Stomach (tissue), 9 donors: Measurements from ENCODE around the gene BCAP31. TPM values are rescaled to one million over a fixed set of nuclear protein-coding genes. Genes with fewer than 3 reads are reported as not detected.
"Not testable (repeated sequence)": the region's sequence is repeated elsewhere in the genome, so short reads cannot be mapped to it uniquely, and the experiment has no call there.

ENCODE experiments used
- DNase-seq, 2 donors: peaks; one replicate each; pipeline versions ENCODE4 v3.0.0 to v3.0.0-alpha.2; 2013 to 2019
- H3K27ac ChIP-seq, 5 donors: fragments of 200-600 bp in 4 of 5; sonication (generic) in 4 of 5; one replicate each; pipeline ENCODE4 v1.5.1; 2013 to 2019; ENCODE audit warnings: mild to moderate bottlenecking in 1 of 5, moderate library complexity in 1 of 5
- H3K27me3 ChIP-seq, 3 donors: fragments of 200-600 bp; sonication (generic); one replicate each; pipeline ENCODE4 v1.5.1; 2017 to 2019; ENCODE audit warnings: mixed run types in 1 of 3
- H3K36me3 ChIP-seq, 4 donors: fragments of 200-600 bp; sonication (generic); 1 replicate in 3 of 4; 2 replicates in 1 of 4; pipeline ENCODE4 v1.5.1; 2016 to 2019
- H3K4me1 ChIP-seq, 4 donors: fragments of 200-600 bp; sonication (generic); one replicate each; pipeline ENCODE4 v1.5.1; 2016 to 2019
- H3K4me3 ChIP-seq, 4 donors: fragments of 200-600 bp; sonication (generic) in 3 of 4; one replicate each; pipeline ENCODE4 v1.5.1; 2016 to 2019; ENCODE audit warnings: mild to moderate bottlenecking in 1 of 4
- H3K9me3 ChIP-seq, 4 donors: fragments of 200-600 bp; sonication (generic); one replicate each; pipeline ENCODE4 v1.5.1; 2016 to 2019
- CTCF ChIP-seq, 7 experiments: fragments of 450-650 bp in 4 of 7; fragments of 200-600 bp in 3 of 7; sonication (generic) in 3 of 7; IDR thresholded peaks; one replicate each; pipeline ENCODE4 v1.5.1; 2016 to 2019; ENCODE audit warnings: antibody characterized with exemption in 7 of 7, control low read depth in 2 of 7, mild to moderate bottlenecking in 1 of 7
- EP300 ChIP-seq: sonication (generic); formaldehyde crosslinking; IDR thresholded peaks from one replicate; pipeline ENCODE4 v1.6.1; 2017; ENCODE audit warnings: antibody characterized with exemption
- POLR2A ChIP-seq, 4 donors: fragments of 450-650 bp; IDR thresholded peaks; one replicate each; pipeline ENCODE4 v1.6.1; 2016; ENCODE audit warnings: antibody characterized with exemption in 4 of 4, control low read depth in 2 of 4, mild to moderate bottlenecking in 1 of 4, moderate library complexity in 1 of 4
- POLR2AphosphoS5 ChIP-seq, 3 donors: sonication (generic); formaldehyde crosslinking; IDR thresholded peaks; one replicate each; pipeline ENCODE4 v1.6.1; 2016; ENCODE audit warnings: antibody characterized with exemption in 3 of 3
- WGBS, 5 donors: extraction: QIAGEN DNeasy Blood & Tissue Kit in 3 of 5; methylation state at CpG; one replicate each; pipeline versions ENCODE4 v1.1.5 to v1.1.7; 2013 to 2018; 5-methylcytosine and 5-hydroxymethylcytosine counted together
- intact Hi-C: fragments of 100-400 bp; cut with DNase I; formaldehyde crosslinking; loops from one replicate; pipeline ENCODE4 v1.15.1; 2023; ENCODE audit warnings: low total_unique reads
- polyA plus RNA-seq, 3 donors: library from polyadenylated mRNA; stranded (reverse); fragments of 200-250 nt; gene quantifications; one replicate each; pipeline ENCODE4 v1.2.3, GENCODE V29; 2013
- total RNA-seq, 5 donors: library from RNA; depleted of rRNA; stranded (reverse); fragments of >200 nt; gene quantifications; one replicate each; pipeline versions ENCODE4 v1.1.0 to v1.2.3, GENCODE V29; 2014 to 2016
- donor health status: healthy with polysubstance abuse.
- donor health status: Bipolar disorder and iron deficiency.
- donor health status: healthy.

BCAP31 gene
- total and polyA plus RNA-seq, 8 donors = 0.58 to 156 (median 82.0) TPM

DNA sequence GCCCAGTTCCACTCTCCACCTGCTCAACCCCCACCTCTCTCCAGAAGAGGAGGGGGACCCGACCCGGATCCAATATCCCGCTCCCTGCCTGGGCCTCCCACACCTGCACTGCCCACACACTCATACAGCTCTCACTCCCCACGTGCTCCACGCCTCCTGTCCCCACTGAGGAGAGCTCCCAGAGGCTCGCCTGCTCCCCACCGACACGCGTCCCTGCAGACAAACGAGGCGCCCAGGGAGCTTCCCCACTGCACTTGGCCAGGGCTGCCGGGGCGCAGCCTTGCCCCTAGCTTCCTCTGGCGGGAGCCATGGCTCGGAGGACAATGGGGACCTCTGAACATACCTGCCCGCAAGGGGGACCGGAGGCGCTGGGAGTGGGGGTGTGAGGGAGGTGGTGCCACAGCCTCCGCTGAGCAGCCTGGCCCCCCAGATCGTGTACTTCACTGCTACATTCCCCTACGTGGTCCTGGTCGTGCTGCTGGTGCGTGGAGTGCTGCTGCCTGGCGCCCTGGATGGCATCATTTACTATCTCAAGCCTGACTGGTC, 31.5 kb downstream of the BCAP31 start:
- H3K27me3 ChIP-seq = no peaks in the 10 kb centered on the region
- TF ChIP-seq POLR2A (IDR thresholded peaks at IDR 0.05) (no peak), CTCF (IDR thresholded peaks at IDR 0.05) (no peak), EP300 (no peak), POLR2AphosphoS5 (IDR thresholded peaks at IDR 0.05) (no peak)
- no peak overlapping the region for H3K4me3 ChIP-seq
- intact Hi-C loops = no loop called here
- H3K36me3 ChIP-seq = peaks cover 0 to 36% (median 25%) of the 10 kb centered on the region in 4 donors
- H3K9me3 ChIP-seq = no peaks in the 10 kb centered on the region
- whole genome bisulfite sequencing, 5 donors = 50 to 76% (median 59%) methylated on average over 14 to 24 of the region's 24 CpGs; no CpG with 5 or more reads in 1 of the 5 donors
- H3K4me1 ChIP-seq = peaks cover 0 to 21% (median 12%) of the 10 kb centered on the region in 4 donors
- no peak overlapping the region for H3K27ac ChIP-seq
- DNase-seq = no peak

- Histone ChIP-seq H3K9me3 (no peaks in the 10 kb centered on the region), H3K36me3 (peaks cover 0 to 30% (median 18%) of the 10 kb centered on the region in 4 donors), H3K27me3 (no peaks in the 10 kb centered on the region), H3K4me1 (peaks cover 0 to 26% (median 18%) of the 10 kb centered on the region in 4 donors), H3K4me3 (no peak overlapping the region), H3K27ac (no peak overlapping the region)
- intact Hi-C loops = no loop called here
- WGBS, 5 donors = 46 to 83% (median 67%) methylated on average over 2 to 4 of the region's 4 CpGs
- no peak for DNase-seq
- TF ChIP-seq POLR2A (IDR thresholded peaks at IDR 0.05) (no peak), POLR2AphosphoS5 (IDR thresholded peaks at IDR 0.05) (no peak), CTCF (IDR thresholded peaks at IDR 0.05) (no peak), EP300 (no peak)
Measured at GRCh38 chrX:153692003-153692402, 32.2 kb downstream of the BCAP31 start.

DNA sequence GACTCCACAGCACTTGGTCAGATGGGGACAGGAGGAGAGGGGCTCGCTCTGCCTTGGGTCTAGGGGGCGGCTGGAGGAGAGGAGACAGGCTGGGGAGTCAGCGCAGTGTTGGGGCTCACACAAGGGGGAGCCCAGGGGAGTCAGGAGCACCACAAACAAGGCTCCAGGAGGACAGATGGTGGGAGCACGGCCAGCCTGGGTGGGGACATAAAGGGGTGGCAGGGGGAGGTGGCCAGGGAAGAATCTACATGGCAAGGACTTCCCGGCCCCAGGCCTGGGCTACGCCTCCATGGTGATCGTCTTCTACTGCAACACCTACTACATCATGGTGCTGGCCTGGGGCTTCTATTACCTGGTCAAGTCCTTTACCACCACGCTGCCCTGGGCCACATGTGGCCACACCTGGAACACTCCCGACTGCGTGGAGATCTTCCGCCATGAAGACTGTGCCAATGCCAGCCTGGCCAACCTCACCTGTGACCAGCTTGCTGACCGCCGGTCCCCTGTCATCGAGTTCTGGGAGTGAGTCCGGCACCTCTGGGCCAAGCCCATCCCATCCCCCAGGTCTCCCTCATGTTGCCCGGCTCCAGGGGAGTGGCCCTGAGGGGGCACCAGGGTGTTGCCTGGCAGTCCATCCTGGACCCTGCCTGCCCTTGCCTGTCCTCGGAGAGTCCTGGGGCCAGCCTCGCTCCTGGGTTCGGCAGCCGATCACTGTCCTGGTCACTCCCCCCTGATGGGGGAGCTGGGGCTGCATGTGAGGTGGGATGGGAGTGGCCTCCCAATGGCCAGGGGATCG, 33.0 kb downstream of the BCAP31 start:
- H3K27me3 ChIP-seq, H3K4me3 ChIP-seq, DNase-seq, H3K9me3 ChIP-seq, H3K27ac ChIP-seq, intact Hi-C loops: not testable (repeated sequence)
- Histone ChIP-seq H3K36me3 (peaks cover 0 to 22% (median 11%) of the 10 kb centered on the region in 4 donors), H3K4me1 (peaks cover 0 to 28% (median 20%) of the 10 kb centered on the region in 4 donors)
- WGBS, 5 donors = 83 to 88% (median 87%) methylated on average over 11 to 21 of the region's 21 CpGs

DNA sequence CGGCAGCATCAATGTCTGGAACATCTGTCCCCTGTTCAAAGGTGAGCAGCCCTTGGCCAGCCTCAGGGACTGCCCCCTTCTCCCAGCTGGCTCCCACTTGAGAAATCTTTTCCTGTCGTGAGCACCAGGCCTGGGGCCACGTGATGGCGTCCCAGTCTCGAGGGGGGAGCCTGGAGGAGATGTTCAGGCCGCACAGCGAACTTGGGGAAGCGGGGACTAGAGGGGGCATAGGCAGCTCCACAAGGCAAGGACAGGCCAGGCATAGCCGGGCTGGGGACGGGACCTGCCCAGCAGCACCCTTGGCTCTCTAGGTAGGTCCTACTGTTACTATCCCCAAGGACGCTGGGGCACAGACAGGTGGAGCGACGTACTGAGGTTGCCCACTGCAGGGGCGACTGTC, 33.7 kb downstream of the BCAP31 start:
- peaks cover 0 to 28% (median 20%) of the 10 kb centered on the region in 4 donors for H3K4me1 ChIP-seq
- TF ChIP-seq POLR2AphosphoS5 (IDR thresholded peaks at IDR 0.05) (no peak), EP300 (no peak)
- WGBS, 5 donors = 75 to 90% (median 84%) methylated on average over 4 to 14 of the region's 14 CpGs
- intact Hi-C loops = no loop called here
- peaks cover 2 to 9% (median 7%) of the 10 kb centered on the region in 3 donors for H3K27me3 ChIP-seq
- H3K27ac ChIP-seq = peak overlapping the region in 1 of 5 donors; percentile 82
- DNase-seq = no peak
- no peaks in the 10 kb centered on the region for H3K9me3 ChIP-seq
- H3K36me3 ChIP-seq = peaks cover 0 to 18% (median 5%) of the 10 kb centered on the region in 4 donors
- H3K4me3 ChIP-seq = no peak overlapping the region

GRCh38 chrX:153689654-153690465, 34.3 kb downstream of the BCAP31 start:
- Histone ChIP-seq H3K27me3 (peaks cover 8 to 15% (median 13%) of the 10 kb centered on the region in 3 donors), H3K4me3 (peak overlapping the region; percentile 42 to 50 (median 45)), H3K4me1 (peaks cover 0 to 28% (median 20%) of the 10 kb centered on the region in 4 donors), H3K27ac (peak overlapping the region in 2 of 5 donors; percentile 74 to 82), H3K9me3 (no peaks in the 10 kb centered on the region), H3K36me3 (peaks cover 0 to 16% (median 4%) of the 10 kb centered on the region in 4 donors)
- TF ChIP-seq POLR2A (IDR thresholded peaks at IDR 0.05) = no peak
- TF ChIP-seq POLR2AphosphoS5 (IDR thresholded peaks at IDR 0.05) = no peak
- TF ChIP-seq CTCF (IDR thresholded peaks at IDR 0.05) = no peak
- no peak for TF ChIP-seq EP300
- 57 to 95% (median 83%) methylated on average over 8 to 19 of the region's 19 CpGs for WGBS, 5 donors
- no peak for DNase-seq
- intact Hi-C loops = no loop called here
